CD4-positive, CD25-positive, alpha-beta regulatory T cell (primary cell): ENCODE measurements around the gene TTLL1. TPM values are rescaled to one million over a fixed set of nuclear protein-coding genes. Genes with fewer than 3 reads are reported as not detected.
"Not testable (repeated sequence)": the region's sequence is repeated elsewhere in the genome, so short reads cannot be mapped to it uniquely, and the experiment has no call there.

Experiments used
- ATAC-seq, 2 donors: fragments of 150-1000 bp; cut with Tn5 transposase; one replicate each; pipeline ENCODE4 v1.10.0; 2021; ENCODE audit warnings: low read depth in 2 of 2, moderate number of reproducible peaks in 2 of 2, moderate library complexity in 1 of 2
- DNase-seq, 3 donors: peaks; one replicate each; pipeline versions ENCODE4 v3.0.0 to v3.0.0-alpha.2; 2012 to 2022; ENCODE audit warnings: mixed read lengths in 1 of 3
- H3K27ac ChIP-seq: one replicate; pipeline ENCODE4 v1.7.0; 2013; ENCODE audit warnings: mild to moderate bottlenecking, low read length; ENCODE audit not compliant: insufficient read depth, poor library complexity, severe bottlenecking
- H3K27me3 ChIP-seq: one replicate; pipeline ENCODE4 v1.7.0; 2013; ENCODE audit warnings: low read length; ENCODE audit not compliant: control insufficient read depth, insufficient read depth
- H3K36me3 ChIP-seq: one replicate; pipeline ENCODE4 v1.7.0; 2013; ENCODE audit warnings: mild to moderate bottlenecking, low read length, moderate library complexity; ENCODE audit not compliant: control insufficient read depth, insufficient read depth
- H3K4me1 ChIP-seq: 2 replicates; pipeline ENCODE4 v1.7.0; 2013; ENCODE audit warnings: mild to moderate bottlenecking, low read length; ENCODE audit not compliant: insufficient read depth, control insufficient read depth, poor library complexity, severe bottlenecking
- H3K4me3 ChIP-seq: one replicate; pipeline ENCODE4 v1.7.0; 2013; ENCODE audit warnings: low read depth, mild to moderate bottlenecking, low read length, moderate library complexity
- H3K9me3 ChIP-seq, 2 experiments: 1 replicate in 1 of 2; 2 replicates in 1 of 2; pipeline ENCODE4 v1.7.0; 2013; ENCODE audit warnings: low read length in 2 of 2, mild to moderate bottlenecking in 1 of 2, moderate library complexity in 1 of 2; ENCODE audit not compliant: control insufficient read depth in 2 of 2
- H3K27ac Mint-ChIP-seq, 3 donors: one replicate each; pipeline ENCODE4 v1.8.0; 2020 to 2022; ENCODE audit warnings: mild to moderate bottlenecking in 3 of 3, mixed read lengths in 3 of 3, moderate library complexity in 2 of 3
- H3K27me3 Mint-ChIP-seq: one replicate; pipeline ENCODE4 v1.8.0; 2022; ENCODE audit warnings: mild to moderate bottlenecking, mixed read lengths
- H3K36me3 Mint-ChIP-seq: one replicate; pipeline ENCODE4 v1.8.0; 2020; ENCODE audit warnings: mixed read lengths
- H3K4me1 Mint-ChIP-seq, 4 donors: one replicate each; pipeline ENCODE4 v1.8.0; 2020 to 2022; ENCODE audit warnings: mixed read lengths in 4 of 4, mild to moderate bottlenecking in 1 of 4
- H3K4me3 Mint-ChIP-seq, 4 donors: one replicate each; pipeline ENCODE4 v1.8.0; 2020 to 2022; ENCODE audit warnings: mild to moderate bottlenecking in 4 of 4, mixed read lengths in 4 of 4, moderate library complexity in 3 of 4
- H3K9me3 Mint-ChIP-seq, 7 donors: one replicate each; pipeline ENCODE4 v1.8.0; 2020 to 2022; ENCODE audit warnings: mixed read lengths in 7 of 7, mild to moderate bottlenecking in 3 of 7, moderate library complexity in 2 of 7
- polyA plus RNA-seq, 4 donors: library from polyadenylated mRNA; unstranded; fragments of 300-500 nt; fragmentation: Illumina TruSeq; gene quantifications; one replicate each; pipeline ENCODE4 v1.2.3, GENCODE V29; 2021
- total RNA-seq: library from RNA; stranded (reverse); gene quantifications from one replicate; pipeline ENCODE4 v1.2.3, GENCODE V29; 2022

TTLL1 gene
- total and polyA plus RNA-seq, 5 donors from 2014 or later, result 4.2 to 8.1 (median 7.9) TPM

DNA sequence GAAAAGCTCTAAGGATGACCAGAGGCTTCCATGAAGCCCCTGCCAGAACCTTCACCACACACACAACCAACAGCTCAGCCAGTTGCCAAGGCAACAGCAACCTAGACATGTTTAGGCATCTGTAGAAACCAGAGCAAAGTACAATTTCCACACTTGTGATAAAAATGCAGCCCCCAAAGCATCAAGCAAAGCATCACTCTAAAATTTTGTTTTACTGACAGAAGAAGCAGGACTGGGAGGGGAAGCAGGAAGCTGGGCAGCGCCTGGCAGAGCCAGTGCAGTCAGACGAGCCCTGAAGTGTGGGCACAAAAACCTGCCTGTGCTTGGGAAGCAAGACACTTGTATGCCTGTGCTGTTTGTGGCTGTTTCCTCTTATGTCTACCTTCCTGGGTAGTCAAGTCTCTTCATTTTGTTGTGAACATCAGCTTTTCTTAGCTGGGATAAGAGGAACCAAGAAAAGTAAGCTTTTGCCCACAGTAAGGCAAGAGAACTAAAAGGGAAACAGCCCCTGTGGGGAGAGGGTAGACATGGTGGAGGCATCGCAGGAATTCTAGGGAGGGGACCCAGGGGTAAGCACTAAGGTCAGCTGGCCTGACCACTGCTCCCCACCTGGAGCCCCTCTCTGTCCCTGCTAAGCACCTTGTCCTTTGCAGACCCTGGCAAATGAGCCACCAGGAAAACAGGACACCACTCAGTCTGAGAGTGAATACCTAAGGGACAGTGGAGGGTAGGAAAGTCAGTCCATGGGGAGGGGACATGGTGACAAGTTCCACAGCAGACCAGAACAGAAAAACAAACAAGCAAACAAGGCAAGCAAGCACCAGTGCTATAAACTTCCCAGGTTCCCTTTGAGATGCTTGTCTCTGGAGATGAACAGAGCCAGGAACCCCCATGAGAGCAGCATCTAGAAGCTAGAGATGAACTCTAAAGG is 87.7 kb downstream of the TTLL1 start:
- no peak overlapping the region for H3K4me3 ChIP-seq
- peak overlapping the region; percentile 40 to 84 (median 57) for H3K4me3 Mint-ChIP-seq
- H3K36me3 ChIP-seq, result no peaks in the 10 kb centered on the region
- no peaks in the 10 kb centered on the region for H3K9me3 ChIP-seq
- peaks cover 0 to 1% (median 0%) of the 10 kb centered on the region in 7 donors for H3K9me3 Mint-ChIP-seq
- peaks cover 46% of the 10 kb centered on the region for H3K4me1 ChIP-seq
- peaks cover 7% of the 10 kb centered on the region for H3K36me3 Mint-ChIP-seq
- H3K27ac Mint-ChIP-seq, result peak overlapping the region; percentile 22 to 74 (median 73)
- ATAC-seq (no peak), DNase-seq (peak in 1 of 3 donors; percentile 32)
- H3K4me1 Mint-ChIP-seq, result peaks cover 48 to 95% (median 74%) of the 10 kb centered on the region in 4 donors
- H3K27me3 Mint-ChIP-seq, result no peaks in the 10 kb centered on the region
- H3K27ac ChIP-seq, result no peak overlapping the region
- H3K27me3 ChIP-seq, result no peaks in the 10 kb centered on the region

DNA sequence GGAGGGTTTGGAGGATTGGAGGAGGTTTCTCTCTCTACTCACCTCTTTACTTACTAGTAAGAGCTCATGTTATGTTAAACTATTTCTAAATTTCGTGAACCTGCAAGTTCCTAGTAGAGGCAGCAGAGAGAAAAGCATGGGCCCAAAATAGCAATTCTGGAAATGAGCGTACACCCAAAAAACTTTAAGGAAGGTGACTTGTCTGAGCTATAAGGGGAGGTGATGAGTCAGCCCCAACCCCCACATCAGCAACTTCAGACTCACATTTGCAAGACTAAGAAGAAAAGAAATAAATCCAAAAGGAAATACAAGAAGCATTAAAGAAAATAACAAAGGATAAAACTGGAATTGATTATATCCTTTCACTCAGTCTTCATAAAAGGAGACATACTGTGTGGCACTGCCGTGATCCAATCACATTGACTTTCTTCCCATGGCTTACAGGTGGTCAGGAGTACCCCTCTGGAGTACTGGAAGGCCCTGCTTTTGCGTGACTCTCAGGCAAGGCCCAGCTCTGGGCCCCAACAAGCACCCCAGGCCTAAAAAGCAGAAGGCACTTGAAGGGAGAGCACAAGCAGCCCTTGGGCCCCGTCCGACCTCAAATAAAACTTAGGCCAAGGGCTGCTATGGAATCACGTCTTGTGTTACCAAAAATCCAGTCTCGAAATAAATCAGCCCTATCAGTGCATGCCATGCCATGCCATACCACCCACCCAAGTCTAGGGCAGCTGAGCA is 88.6 kb downstream of the TTLL1 start:
- H3K9me3 Mint-ChIP-seq, result peaks cover 0 to 1% (median 0%) of the 10 kb centered on the region in 7 donors
- DNase-seq, result peak in 1 of 3 donors; percentile 61
- H3K27me3 Mint-ChIP-seq, result no peaks in the 10 kb centered on the region
- H3K27ac Mint-ChIP-seq, result peak overlapping the region in 2 of 3 donors; percentile 22 to 84
- Histone ChIP-seq H3K27me3 (no peaks in the 10 kb centered on the region), H3K4me1 (peaks cover 45% of the 10 kb centered on the region), H3K9me3 (no peaks in the 10 kb centered on the region), H3K36me3 (no peaks in the 10 kb centered on the region), H3K27ac (no peak overlapping the region), H3K4me3 (no peak overlapping the region)
- H3K36me3 Mint-ChIP-seq, result peaks cover 7% of the 10 kb centered on the region
- peak overlapping the region in 3 of 4 donors; percentile 4 to 22 (median 16) for H3K4me3 Mint-ChIP-seq
- peaks cover 48 to 90% (median 69%) of the 10 kb centered on the region in 4 donors for H3K4me1 Mint-ChIP-seq
- no peak for ATAC-seq

DNA sequence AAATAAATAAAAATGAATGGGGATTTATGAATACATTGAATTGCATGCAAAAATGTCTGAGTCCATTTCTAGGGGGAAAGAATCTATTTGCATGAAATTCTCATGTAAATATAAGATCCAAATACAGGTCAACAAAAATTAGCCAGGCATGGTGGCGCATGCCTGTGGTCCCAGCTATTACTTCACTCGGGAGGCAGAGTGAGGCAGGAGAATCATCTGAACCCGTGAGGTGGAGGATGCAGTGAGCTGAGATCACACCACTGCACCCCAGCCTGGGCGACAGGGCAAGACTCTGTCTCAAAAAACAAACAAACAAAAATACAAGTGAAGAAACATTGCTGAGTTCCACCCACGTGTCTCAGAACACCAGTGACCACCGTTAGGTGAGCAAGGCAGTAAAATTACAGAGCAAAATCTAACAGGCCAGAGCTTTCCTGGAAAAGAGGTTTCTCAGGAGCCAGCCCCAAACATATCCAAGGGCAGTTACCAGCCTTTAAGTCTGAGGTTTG is 91.6 kb downstream of the TTLL1 start:
- Histone ChIP-seq H3K27me3 (no peaks in the 10 kb centered on the region), H3K27ac (no peak overlapping the region), H3K36me3 (peaks cover 8% of the 10 kb centered on the region), H3K4me3 (no peak overlapping the region), H3K4me1 (peaks cover 32% of the 10 kb centered on the region), H3K9me3 (no peaks in the 10 kb centered on the region)
- DNase-seq, result no peak
- Mint-ChIP-seq H3K27me3 (no peaks in the 10 kb centered on the region), H3K36me3 (peaks cover 18% of the 10 kb centered on the region), H3K9me3 (peaks cover 0 to 2% (median 0%) of the 10 kb centered on the region in 7 donors), H3K4me3 (peak overlapping the region in 2 of 4 donors; percentile 3 to 54), H3K27ac (peak overlapping the region; percentile 67 to 83 (median 80)), H3K4me1 (peaks cover 33 to 80% (median 46%) of the 10 kb centered on the region in 4 donors)
- ATAC-seq, result no peak

DNA sequence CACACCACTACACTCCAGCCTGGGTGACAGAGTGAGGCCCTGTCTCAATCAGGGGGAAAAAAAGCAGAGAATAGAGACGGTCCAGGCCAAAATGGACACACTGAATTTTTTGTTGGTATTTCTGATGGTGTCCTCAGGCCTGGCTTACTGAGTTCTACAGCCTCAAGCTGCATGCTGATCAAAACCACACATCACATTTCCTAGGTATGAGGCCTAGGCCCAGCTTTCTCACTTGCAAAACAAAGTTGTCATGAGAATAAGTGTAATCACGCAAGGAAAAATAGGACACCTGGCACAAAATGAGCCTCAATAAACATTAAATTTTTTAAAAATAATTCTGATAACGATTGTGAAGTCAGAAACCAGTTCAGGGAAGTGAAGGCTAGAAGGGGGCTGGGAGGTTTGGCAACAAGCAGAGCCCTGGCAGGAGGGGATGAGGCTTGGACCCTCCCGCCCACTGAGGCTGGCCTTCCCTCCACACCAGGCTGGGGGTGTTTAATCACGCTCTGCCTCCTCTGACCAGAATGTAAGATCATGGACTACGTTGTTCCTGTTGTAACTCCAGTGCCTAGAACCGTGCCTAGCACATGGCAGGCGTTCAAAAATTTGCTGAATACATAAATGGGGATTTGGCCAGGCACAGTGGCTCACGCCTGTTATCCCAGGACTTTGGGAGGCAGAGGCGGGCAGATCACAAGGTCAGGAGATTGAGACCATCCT is 92.4 kb downstream of the TTLL1 start:
- Histone ChIP-seq H3K27me3 (no peaks in the 10 kb centered on the region), H3K36me3 (peaks cover 8% of the 10 kb centered on the region), H3K27ac (no peak overlapping the region), H3K4me3 (no peak overlapping the region), H3K4me1 (peaks cover 23% of the 10 kb centered on the region), H3K9me3 (no peaks in the 10 kb centered on the region)
- ATAC-seq (no peak), DNase-seq (no peak)
- peaks cover 0 to 2% (median 0%) of the 10 kb centered on the region in 7 donors for H3K9me3 Mint-ChIP-seq
- H3K36me3 Mint-ChIP-seq, result peaks cover 20% of the 10 kb centered on the region
- no peak overlapping the region for H3K27ac Mint-ChIP-seq
- peaks cover 26 to 75% (median 39%) of the 10 kb centered on the region in 4 donors for H3K4me1 Mint-ChIP-seq
- no peak overlapping the region for H3K4me3 Mint-ChIP-seq
- H3K27me3 Mint-ChIP-seq, result no peaks in the 10 kb centered on the region

DNA sequence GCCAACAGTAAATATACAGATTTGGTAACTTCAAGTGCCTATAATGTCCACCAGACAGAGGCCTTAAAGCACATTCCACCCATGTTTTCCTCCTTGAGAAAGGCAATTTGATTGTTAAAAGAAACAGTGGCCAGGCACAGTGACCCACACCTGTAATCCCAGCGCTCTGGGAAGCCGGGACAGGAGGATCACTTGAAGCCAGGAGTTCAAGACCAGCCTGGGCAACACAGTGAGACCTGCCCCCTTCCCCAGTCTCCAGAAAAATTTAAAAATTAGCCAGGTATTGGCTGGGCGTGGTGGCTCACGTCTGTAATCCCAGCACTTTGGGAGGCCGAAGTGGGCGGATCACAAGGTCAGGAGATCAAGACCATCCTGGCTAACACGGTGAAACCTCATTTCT is 93.5 kb downstream of the TTLL1 start:
- H3K27ac ChIP-seq, DNase-seq, H3K4me3 Mint-ChIP-seq, H3K36me3 ChIP-seq, ATAC-seq, H3K27me3 Mint-ChIP-seq, H3K4me3 ChIP-seq, H3K9me3 Mint-ChIP-seq, H3K9me3 ChIP-seq, H3K27ac Mint-ChIP-seq, H3K27me3 ChIP-seq: not testable (repeated sequence)
- Mint-ChIP-seq H3K36me3 (peaks cover 20% of the 10 kb centered on the region), H3K4me1 (peaks cover 19 to 75% (median 33%) of the 10 kb centered on the region in 4 donors)
- H3K4me1 ChIP-seq, result peaks cover 12% of the 10 kb centered on the region

DNA sequence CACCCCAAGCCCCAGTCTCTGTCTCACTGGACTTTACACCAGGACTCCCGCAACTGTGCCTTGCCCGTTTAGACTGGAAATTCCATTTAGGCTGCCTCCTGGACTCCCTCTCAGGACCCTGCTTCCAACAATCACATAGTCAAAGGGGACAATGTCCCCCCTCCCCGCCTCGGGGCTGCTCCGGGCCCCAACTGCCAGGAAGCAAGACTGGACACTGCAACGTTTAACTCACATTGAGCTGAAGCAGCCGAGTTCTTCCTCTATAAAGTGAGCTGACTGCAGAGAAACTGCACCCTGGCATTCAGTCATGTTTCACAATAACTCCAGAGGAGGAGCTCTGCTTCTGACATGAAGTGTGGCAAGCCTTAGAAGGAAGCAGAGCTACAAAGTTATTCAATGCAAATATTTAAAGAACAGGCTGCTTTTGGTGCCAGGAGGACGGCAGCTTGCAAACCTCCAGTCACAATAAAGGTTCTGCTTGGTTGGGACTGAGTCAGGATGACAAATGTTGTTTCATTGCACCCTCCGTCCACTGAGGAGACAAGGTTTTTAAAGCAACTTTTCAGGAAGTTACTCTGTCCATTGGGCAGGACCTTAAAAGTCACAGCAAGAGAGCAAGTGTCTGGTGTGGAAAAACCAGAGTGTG is 94.2 kb downstream of the TTLL1 start:
- peaks cover 19 to 75% (median 30%) of the 10 kb centered on the region in 4 donors for H3K4me1 Mint-ChIP-seq
- H3K4me3 Mint-ChIP-seq, result no peak overlapping the region
- no peak overlapping the region for H3K27ac Mint-ChIP-seq
- ATAC-seq (peak; percentile 30 to 45), DNase-seq (no peak)
- H3K27me3 Mint-ChIP-seq, result no peaks in the 10 kb centered on the region
- no peak overlapping the region for H3K27ac ChIP-seq
- no peaks in the 10 kb centered on the region for H3K9me3 ChIP-seq
- H3K36me3 Mint-ChIP-seq, result peaks cover 20% of the 10 kb centered on the region
- H3K9me3 Mint-ChIP-seq, result peaks cover 0 to 2% (median 0%) of the 10 kb centered on the region in 7 donors
- H3K4me1 ChIP-seq, result peaks cover 8% of the 10 kb centered on the region
- H3K27me3 ChIP-seq, result no peaks in the 10 kb centered on the region
- peaks cover 8% of the 10 kb centered on the region for H3K36me3 ChIP-seq
- H3K4me3 ChIP-seq, result no peak overlapping the region
